NCI-H524 (cell line): Measurements from ENCODE around the gene HOXB13.

Source experiments
- DNase-seq, 2 experiments: peaks; one replicate each; lab custom pipeline; 2025; lab: John Stamatoyannopoulos, UW

HOXB13 gene

GRCh38 chr17:48728232-48729231 lies at the start of gene HOXB13:
TSS of gene HOXB13 (minus strand) at chr17:48728750. CDS start at chr17:48728593, 157 bp downstream.
- DNase-seq, result peak; percentile 59 to 78

- no peak for DNase-seq
Observed at GRCh38 chr17:48776602-48777001, 48.1 kb upstream of the HOXB13 start.

- DNase-seq, result no peak
Observed at GRCh38 chr17:48773245-48773644, 44.7 kb upstream of the HOXB13 start.

GRCh38 chr17:48770954-48771353 lies 42.4 kb upstream of the HOXB13 start:
- DNase-seq, result no peak

GRCh38 chr17:48769009-48769675 lies 40.6 kb upstream of the HOXB13 start:
- DNase-seq, result no peak

GRCh38 chr17:48767263-48767774 lies 38.8 kb upstream of the HOXB13 start:
- peak in 1 of 2 experiments; percentile 5 for DNase-seq

- DNase-seq, result no peak
Observed at GRCh38 chr17:48761114-48761513, 32.6 kb upstream of the HOXB13 start.

GRCh38 chr17:48760411-48760810 lies 31.9 kb upstream of the HOXB13 start:
- no peak for DNase-seq

GRCh38 chr17:48759288-48759687 lies 30.7 kb upstream of the HOXB13 start:
- DNase-seq, result no peak

- no peak for DNase-seq
Observed at GRCh38 chr17:48757524-48757961, 29.0 kb upstream of the HOXB13 start.

GRCh38 chr17:48756830-48757251 lies 28.3 kb upstream of the HOXB13 start:
- DNase-seq, result no peak

- no peak for DNase-seq
Observed at GRCh38 chr17:48755356-48755755, 26.8 kb upstream of the HOXB13 start.

- DNase-seq, result no peak
Observed at GRCh38 chr17:48754500-48755261, 26.1 kb upstream of the HOXB13 start.

GRCh38 chr17:48753794-48754499 lies 25.4 kb upstream of the HOXB13 start:
- no peak for DNase-seq

GRCh38 chr17:48752399-48753288 lies 24.1 kb upstream of the HOXB13 start:
- DNase-seq, result no peak

- no peak for DNase-seq
Observed at GRCh38 chr17:48751733-48752398, 23.3 kb upstream of the HOXB13 start.

GRCh38 chr17:48751172-48751571 lies 22.6 kb upstream of the HOXB13 start:
- DNase-seq, result peak in 1 of 2 experiments; percentile 41

- no peak for DNase-seq
Observed at GRCh38 chr17:48749621-48750553, 21.3 kb upstream of the HOXB13 start.
